GM12878 (cell line): ENCODE results near the gene PLAAT5. TPM values are rescaled to one million over a fixed set of nuclear protein-coding genes. Genes with fewer than 3 reads are reported as not detected.

Experiments
- ATAC-seq: fragments of 200-7000 bp; cut with Tn5 transposase; 3 replicates; pipeline ENCODE4 v1.9.1; 2020; ENCODE audit warnings: mild to moderate bottlenecking, moderate library complexity
- BruUV-seq: library from RNA; stranded (reverse); fragments of 400-500 nt; replicated peaks from 2 replicates; lab custom pipeline; 2021; lab: Mats Ljungman, UMichigan
- CTCF ChIA-PET: fragments of 300-600 bp; sonication (Branson Sonifier 250); formaldehyde crosslinking; extraction: SDS; loops from one replicate; lab custom pipeline; 2021; ENCODE audit warnings: inconsistent platforms; lab: Yijun Ruan, JAX
- POLR2A ChIA-PET: fragments of 350-600 bp; formaldehyde crosslinking; extraction: SDS; loops from one replicate; lab custom pipeline; 2021; ENCODE audit warnings: inconsistent platforms; lab: Charles Lee
- RAD21 ChIA-PET: fragments of 300-600 bp; sonication (Branson Sonifier 250); formaldehyde crosslinking; loops from one replicate; lab custom pipeline; 2023; ENCODE audit warnings: antibody characterized with exemption; ENCODE audit not compliant: unreplicated experiment; lab: Charles Lee
- SMC1A ChIA-PET: fragments of 300-600 bp; sonication (Branson Sonifier 250); formaldehyde crosslinking; loops from one replicate; lab custom pipeline; 2023; ENCODE audit not compliant: unreplicated experiment, uncharacterized antibody; lab: Charles Lee
- DNase-seq: peaks from one replicate; pipeline ENCODE4 v3.0.0-alpha.2; 2011; ENCODE audit warnings: low read depth, low spot score
- FAIRE-seq: peaks from 3 replicates; lab custom pipeline; 2011; peaks lifted over from hg19 to GRCh38; lab: Jason Lieb, UNC
- H2AFZ ChIP-seq: 2 replicates; pipeline ENCODE4 v1.6.0; 2011; ENCODE audit warnings: low read depth, low read length, control low read depth; ENCODE audit not compliant: control insufficient read depth
- H3K27ac ChIP-seq: 2 replicates; pipeline ENCODE4 v1.5.1; 2011; ENCODE audit warnings: control low read depth; ENCODE audit not compliant: control insufficient read depth, insufficient read depth
- H3K27me3 ChIP-seq, 2 experiments: replicated peaks in 1 of 2; 2 replicates each; pipeline versions ENCODE4 v1.6.0 to v1.6.1; 2011; ENCODE audit warnings: low read length in 1 of 2; ENCODE audit not compliant: control insufficient read depth in 2 of 2, insufficient read depth in 2 of 2
- H3K36me3 ChIP-seq, 2 experiments: 2 replicates each; pipeline ENCODE4 v1.5.1; 2011; ENCODE audit warnings: low read length in 1 of 2; ENCODE audit not compliant: control insufficient read depth in 2 of 2, insufficient read depth in 2 of 2
- H3K4me1 ChIP-seq: 2 replicates; pipeline ENCODE4 v1.6.1; 2011; ENCODE audit warnings: mild to moderate bottlenecking, low read length, moderate library complexity, mixed read lengths; ENCODE audit not compliant: control insufficient read depth, insufficient read depth
- H3K4me2 ChIP-seq: 2 replicates; pipeline ENCODE4 v1.6.0; 2011; ENCODE audit warnings: control low read depth; ENCODE audit not compliant: control insufficient read depth, insufficient read depth
- H3K4me3 ChIP-seq: fragments of 200-600 bp; sonication (generic); 2 replicates; pipeline ENCODE4 v1.5.1; 2016
- H3K79me2 ChIP-seq: 2 replicates; pipeline ENCODE4 v1.6.0; 2011; ENCODE audit warnings: low read length; ENCODE audit not compliant: control insufficient read depth, insufficient read depth
- H3K9ac ChIP-seq: 2 replicates; pipeline ENCODE4 v1.8.0; 2011; ENCODE audit warnings: low read length, control low read depth, mixed read lengths; ENCODE audit not compliant: control insufficient read depth, insufficient read depth
- H3K9me3 ChIP-seq: replicated peaks from 3 replicates; pipeline ENCODE4 v1.5.1; 2011; ENCODE audit warnings: mild to moderate bottlenecking, low read length; ENCODE audit not compliant: control insufficient read depth, insufficient read depth
- H4K20me1 ChIP-seq: 2 replicates; pipeline ENCODE4 v1.6.0; 2011; ENCODE audit not compliant: control insufficient read depth, insufficient read depth
- BCL11A ChIP-seq: IDR thresholded peaks from 2 replicates; pipeline ENCODE4 v1.6.1; 2011; ENCODE audit warnings: low read depth, low read length
- IKZF2 ChIP-seq, 2 experiments: fragments of 450-650 bp; IDR thresholded peaks; 2 replicates each; pipeline ENCODE4 v1.6.1; 2017; ENCODE audit warnings: mild to moderate bottlenecking in 2 of 2, moderate library complexity in 2 of 2
- IRF4 ChIP-seq: IDR thresholded peaks from 2 replicates; pipeline ENCODE4 v1.6.1; 2011; ENCODE audit warnings: low read depth, low read length
- MEF2B ChIP-seq: fragments of 450-650 bp; IDR thresholded peaks from 2 replicates; pipeline ENCODE4 v1.6.1; 2018; ENCODE audit warnings: mild to moderate bottlenecking, moderate library complexity; ENCODE audit not compliant: partially characterized antibody, poor library complexity, severe bottlenecking
- MTA2 ChIP-seq: fragments of 450-650 bp; IDR thresholded peaks from 2 replicates; pipeline ENCODE4 v1.6.1; 2016; ENCODE audit warnings: low read depth, mild to moderate bottlenecking, moderate library complexity
- MYC ChIP-seq: IDR thresholded peaks from 2 replicates; pipeline ENCODE4 v1.6.1; 2011; ENCODE audit warnings: mild to moderate bottlenecking, low read length, moderate library complexity, inconsistent platforms; ENCODE audit not compliant: insufficient read depth, insufficient replicate concordance, insufficient read length, severe bottlenecking
- NFXL1 ChIP-seq: fragments of 450-650 bp; IDR thresholded peaks from 2 replicates; pipeline ENCODE4 v1.6.1; 2017; ENCODE audit warnings: antibody characterized with exemption, mild to moderate bottlenecking, borderline replicate concordance
- POLR2AphosphoS5 ChIP-seq: IDR thresholded peaks from 2 replicates; pipeline ENCODE4 v1.6.1; 2011; ENCODE audit warnings: mild to moderate bottlenecking, low read length, inconsistent platforms
- RBBP5 ChIP-seq: fragments of 200-600 bp; sonication (generic); conservative IDR thresholded peaks from 2 replicates; pipeline ENCODE4 v1.6.1; 2016
- SMAD1 ChIP-seq: fragments of 450-650 bp; IDR thresholded peaks from 2 replicates; pipeline ENCODE4 v1.6.1; 2018; ENCODE audit warnings: mild to moderate bottlenecking, low read depth; ENCODE audit not compliant: partially characterized antibody
- SREBF2 ChIP-seq: IDR thresholded peaks from 2 replicates; pipeline ENCODE4 v1.6.1; 2012; ENCODE audit warnings: mild to moderate bottlenecking, low read length
- STAT1 ChIP-seq: fragments of 450-650 bp; conservative IDR thresholded peaks from 2 replicates; pipeline ENCODE4 v1.6.1; 2014; ENCODE audit warnings: antibody characterized with exemption, mild to moderate bottlenecking
- TBL1XR1 ChIP-seq: IDR thresholded peaks from 2 replicates; pipeline ENCODE4 v1.6.1; 2012; ENCODE audit warnings: low read depth, low read length, improper control_type of control experiment
- WGBS: methylation state at CpG from one replicate; pipeline ENCODE4 v1.1.6; 2016; ENCODE audit warnings: low lambda C conversion rate; ENCODE audit not compliant: insufficient replicate concordance, insufficient coverage; ENCODE audit errors: missing lambda C conversion rate; 5-methylcytosine and 5-hydroxymethylcytosine counted together
- in situ Hi-C: fragments of 300-500 bp; cut with MboI; formaldehyde crosslinking; loops from 9 replicates; pipeline ENCODE4 v1.14.3; 2018; ENCODE audit warnings: mixed read lengths
- intact Hi-C: fragments of 100-400 bp; cut with micrococcal nuclease; formaldehyde crosslinking; loops from one replicate; pipeline ENCODE4 v1.14.2; 2022; ENCODE audit not compliant: unreplicated experiment
- polyA plus RNA-seq, 11 experiments: library from polyadenylated mRNA; depleted of rRNA in 4 of 11; unstranded in 6 of 11; stranded (reverse) in 5 of 11; fragments of >200 nt; fragmentation: Nextera tagmentation in 4 of 11; fragmentation: Illumina TruSeq in 1 of 11; extraction: Ambion mirVana in 4 of 11; extraction: Trizol in 1 of 11; gene quantifications; 1 replicate in 1 of 11; 2 replicates in 10 of 11; pipeline versions ENCODE4 v1.2.1 to v1.2.3, GENCODE V29; 2011 to 2016; ENCODE audit warnings: inconsistent platforms in 2 of 11, missing spikeins in 2 of 11, low read depth in 1 of 11
- total RNA-seq, 4 experiments: library from RNA; depleted of rRNA in 3 of 4; stranded (reverse); fragments of >200 nt in 3 of 4; fragmentation: Illumina TruSeq in 1 of 4; extraction: Trizol in 1 of 4; gene quantifications; 2 replicates each; pipeline versions ENCODE4 v1.2.1 to v1.2.3, GENCODE V29; 2013 to 2021
- TF ChIP-seq, protein P1 (sequence below): fragments of 450-650 bp; IDR thresholded peaks from 2 replicates; pipeline ENCODE4 v1.6.1; 2017; ENCODE audit warnings: borderline replicate concordance
- TF ChIP-seq, protein P2 (sequence below): IDR thresholded peaks from 2 replicates; pipeline ENCODE4 v1.6.1; 2012; ENCODE audit warnings: low read depth, low read length, improper control_type of control experiment

PLAAT5 gene
- total and polyA plus RNA-seq, 10 of the 15 experiments (the other 5 are each of a cell fraction or from before 2014, with no cell fraction given), result not detected

DNA sequence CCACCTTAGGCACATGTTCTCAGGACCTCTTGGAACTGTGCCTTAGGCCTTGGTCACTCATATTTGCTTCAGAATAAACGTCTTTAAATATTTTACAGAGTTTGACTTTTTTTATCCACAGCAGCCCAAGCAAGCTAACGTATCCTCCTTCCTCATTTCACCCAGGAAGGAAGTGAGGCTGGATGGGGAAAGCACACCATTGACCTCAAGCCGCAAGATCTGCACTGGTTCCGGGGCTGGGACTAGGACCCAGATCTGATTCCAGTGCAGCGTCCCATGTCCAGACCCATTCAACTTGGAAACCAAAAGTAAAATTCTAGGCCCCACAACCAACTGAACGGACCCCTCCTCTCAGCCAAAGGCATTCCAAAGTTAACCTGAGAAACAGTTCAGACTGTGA is 12.5 kb upstream of the PLAAT5 start:
- Histone ChIP-seq H3K36me3 (no peaks in the 10 kb centered on the region), H3K27me3 (no peaks in the 10 kb centered on the region), H3K79me2 (no peaks in the 10 kb centered on the region), H3K4me3 (no peak overlapping the region), H3K27ac (no peak overlapping the region), H3K4me1 (peaks cover 5% of the 10 kb centered on the region; the same call in 1 of the 2 replicates), H4K20me1 (no peaks in the 10 kb centered on the region), H3K9me3 (peaks cover 3% of the 10 kb centered on the region; the same call in 2 of the 3 replicates), H3K9ac (no peak overlapping the region), H3K4me2 (no peak overlapping the region), H2AFZ (no peak overlapping the region)
- SMC1A ChIA-PET, result no interaction called here
- in situ Hi-C loops (no loop called here), intact Hi-C loops (no loop called here)
- RAD21 ChIA-PET, result no interaction called here
- 33% methylated on average over 6 of the region's 6 CpGs for WGBS
- no TSS peak for BruUV-seq
- FAIRE-seq (no peak), ATAC-seq (no peak), DNase-seq (no peak)
- CTCF ChIA-PET, result no interaction called here
- TF ChIP-seq STAT1 (no peak), MEF2B (no peak)
- POLR2A ChIA-PET, result no interaction called here

DNA sequence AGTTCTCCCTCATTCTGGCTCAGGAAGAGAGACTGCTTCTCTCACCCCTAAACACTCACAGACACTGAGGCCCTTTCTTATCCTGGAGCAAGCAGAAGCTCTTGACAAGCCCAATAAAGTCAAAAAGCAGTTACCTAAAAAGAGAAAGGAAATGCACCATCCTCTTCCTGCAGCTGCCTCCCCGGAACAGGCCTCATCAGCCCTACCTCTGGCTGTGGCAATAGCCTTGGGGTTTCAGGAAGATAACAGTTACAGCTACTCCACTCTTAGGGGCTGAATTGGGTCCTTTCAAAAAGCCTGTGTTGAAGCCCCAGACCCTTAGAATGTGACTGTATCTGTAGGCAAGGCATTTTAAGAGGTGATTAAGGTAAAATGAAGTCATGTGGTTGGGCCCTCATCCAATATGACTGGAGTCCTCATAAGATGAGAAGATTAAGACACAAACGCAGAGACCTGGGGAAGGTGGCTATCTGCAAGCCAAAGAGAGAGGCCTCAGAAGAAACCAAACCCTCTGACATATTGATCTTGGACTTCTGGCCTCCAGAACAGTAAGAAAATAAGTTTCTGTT is 11.4 kb upstream of the PLAAT5 start:
- DNase-seq, result no peak
- H4K20me1 ChIP-seq, result no peaks in the 10 kb centered on the region
- WGBS, result 47% methylated on average over 2 of the region's 2 CpGs
- no peak overlapping the region for H2AFZ ChIP-seq
- ChIA-PET CTCF (no interaction called here), SMC1A (no interaction called here), RAD21 (no interaction called here), POLR2A (no interaction called here)
- FAIRE-seq, result no peak
- no TSS peak for BruUV-seq
- in situ Hi-C loops, result no loop called here
- intact Hi-C loops, result no loop called here
- H3K4me3 ChIP-seq, result no peak overlapping the region
- H3K27ac ChIP-seq, result no peak overlapping the region
- H3K4me2 ChIP-seq, result no peak overlapping the region
- peaks cover 5% of the 10 kb centered on the region; the same call in 1 of the 2 replicates for H3K4me1 ChIP-seq
- ATAC-seq, result no peak
- no peaks in the 10 kb centered on the region for H3K79me2 ChIP-seq
- peaks cover 3% of the 10 kb centered on the region; the same call in 2 of the 3 replicates for H3K9me3 ChIP-seq
- no peak overlapping the region for H3K9ac ChIP-seq
- H3K36me3 ChIP-seq, result no peaks in the 10 kb centered on the region
- H3K27me3 ChIP-seq, result no peaks in the 10 kb centered on the region
- TF ChIP-seq MTA2 (no peak), MYC (no peak), BCL11A (no peak), IKZF2 (IDR thresholded peaks at IDR 0.05) (no peak), NFXL1 (no peak), TBL1XR1 (no peak), SREBF2 (no peak), RBBP5 (no peak), IRF4 (no peak), POLR2AphosphoS5 (no peak), SMAD1 (no peak)
- TF ChIP-seq, protein P1, sequence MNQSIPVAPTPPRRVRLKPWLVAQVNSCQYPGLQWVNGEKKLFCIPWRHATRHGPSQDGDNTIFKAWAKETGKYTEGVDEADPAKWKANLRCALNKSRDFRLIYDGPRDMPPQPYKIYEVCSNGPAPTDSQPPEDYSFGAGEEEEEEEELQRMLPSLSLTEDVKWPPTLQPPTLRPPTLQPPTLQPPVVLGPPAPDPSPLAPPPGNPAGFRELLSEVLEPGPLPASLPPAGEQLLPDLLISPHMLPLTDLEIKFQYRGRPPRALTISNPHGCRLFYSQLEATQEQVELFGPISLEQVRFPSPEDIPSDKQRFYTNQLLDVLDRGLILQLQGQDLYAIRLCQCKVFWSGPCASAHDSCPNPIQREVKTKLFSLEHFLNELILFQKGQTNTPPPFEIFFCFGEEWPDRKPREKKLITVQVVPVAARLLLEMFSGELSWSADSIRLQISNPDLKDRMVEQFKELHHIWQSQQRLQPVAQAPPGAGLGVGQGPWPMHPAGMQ, result no peak
- TF ChIP-seq, protein P2, sequence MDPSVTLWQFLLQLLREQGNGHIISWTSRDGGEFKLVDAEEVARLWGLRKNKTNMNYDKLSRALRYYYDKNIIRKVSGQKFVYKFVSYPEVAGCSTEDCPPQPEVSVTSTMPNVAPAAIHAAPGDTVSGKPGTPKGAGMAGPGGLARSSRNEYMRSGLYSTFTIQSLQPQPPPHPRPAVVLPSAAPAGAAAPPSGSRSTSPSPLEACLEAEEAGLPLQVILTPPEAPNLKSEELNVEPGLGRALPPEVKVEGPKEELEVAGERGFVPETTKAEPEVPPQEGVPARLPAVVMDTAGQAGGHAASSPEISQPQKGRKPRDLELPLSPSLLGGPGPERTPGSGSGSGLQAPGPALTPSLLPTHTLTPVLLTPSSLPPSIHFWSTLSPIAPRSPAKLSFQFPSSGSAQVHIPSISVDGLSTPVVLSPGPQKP, result no peak
